H1 (cell line): ENCODE measurements around the gene ANXA2R. TPM values are rescaled to one million over a fixed set of nuclear protein-coding genes. Genes with fewer than 3 reads are reported as not detected.

Experiments used
- CTCF ChIA-PET: fragments of 300-600 bp; sonication (Branson Sonifier 250); formaldehyde crosslinking; loops from one replicate; lab custom pipeline; 2021; ENCODE audit not compliant: partially characterized antibody; lab: Charles Lee
- POLR2A ChIA-PET: fragments of 300-600 bp; sonication (Branson Sonifier 250); formaldehyde crosslinking; loops from one replicate; lab custom pipeline; 2021; ENCODE audit warnings: inconsistent platforms; ENCODE audit not compliant: partially characterized antibody; lab: Charles Lee
- DNase-seq, 2 experiments: peaks; one replicate each; pipeline versions ENCODE4 v3.0.0 to v3.0.0-alpha.2; 2010 to 2022; ENCODE audit warnings: low spot score in 2 of 2, low read depth in 1 of 2, mixed read lengths in 1 of 2
- FAIRE-seq: peaks from 2 replicates; lab custom pipeline; 2011; peaks lifted over from hg19 to GRCh38; lab: Jason Lieb, UNC
- H2AFZ ChIP-seq: 2 replicates; pipeline ENCODE4 v1.8.1; 2012; ENCODE audit warnings: low read length, inconsistent platforms
- H2AK5ac ChIP-seq: 2 replicates; pipeline ENCODE4 v1.6.1; 2013; ENCODE audit warnings: low read depth, low read length
- H2BK120ac ChIP-seq: replicated peaks from 2 replicates; pipeline ENCODE3; 2013; ENCODE audit warnings: low read depth, low read length, inconsistent platforms
- H2BK12ac ChIP-seq: 2 replicates; pipeline ENCODE4 v1.6.1; 2013; ENCODE audit warnings: low read depth, low read length
- H2BK15ac ChIP-seq: 2 replicates; pipeline ENCODE4 v1.6.1; 2013; ENCODE audit warnings: low read length
- H2BK20ac ChIP-seq: 2 replicates; pipeline ENCODE4 v1.6.1; 2013; ENCODE audit warnings: low read length
- H2BK5ac ChIP-seq: 2 replicates; pipeline ENCODE4 v1.6.1; 2013; ENCODE audit warnings: low read depth, low read length
- H3K14ac ChIP-seq: 2 replicates; pipeline ENCODE4 v1.6.1; 2013; ENCODE audit warnings: inconsistent platforms; ENCODE audit not compliant: insufficient read length
- H3K18ac ChIP-seq: 2 replicates; pipeline ENCODE4 v1.6.1; 2013; ENCODE audit warnings: low read length; ENCODE audit errors: extremely low read depth
- H3K23ac ChIP-seq: 2 replicates; pipeline ENCODE4 v1.6.1; 2013; ENCODE audit warnings: inconsistent platforms; ENCODE audit not compliant: insufficient read length
- H3K23me2 ChIP-seq: 2 replicates; pipeline ENCODE4 v1.6.1; 2013; ENCODE audit warnings: low read depth, low read length
- H3K27ac ChIP-seq: 2 replicates; pipeline ENCODE4 v1.6.1; 2011; ENCODE audit warnings: low read depth, low read length, inconsistent platforms
- H3K27me3 ChIP-seq, 4 experiments: replicated peaks in 1 of 4; 1 replicate in 1 of 4; 2 replicates in 3 of 4; pipeline versions ENCODE4 v1.6.1 to v1.8.1; 2011 to 2013; ENCODE audit warnings: low read length in 3 of 4, mild to moderate bottlenecking in 3 of 4, inconsistent platforms in 2 of 4, mixed read lengths in 2 of 4, moderate library complexity in 1 of 4; ENCODE audit not compliant: control insufficient read depth in 3 of 4, insufficient read depth in 3 of 4; ENCODE audit errors: extremely low read depth in 1 of 4
- H3K36me3 ChIP-seq, 4 experiments: 2 replicates each; pipeline versions ENCODE4 v1.6.1 to v1.8.1; 2011 to 2013; ENCODE audit warnings: mild to moderate bottlenecking in 4 of 4, low read length in 3 of 4, moderate library complexity in 2 of 4, control low read depth in 1 of 4, inconsistent platforms in 1 of 4; ENCODE audit not compliant: insufficient read depth in 4 of 4, control insufficient read depth in 2 of 4
- H3K4ac ChIP-seq: replicated peaks from 2 replicates; pipeline ENCODE3; 2013; ENCODE audit warnings: low read length, low read depth, mixed read lengths, inconsistent platforms; ENCODE audit not compliant: insufficient read length
- H3K4me1 ChIP-seq, 4 experiments: replicated peaks in 1 of 4; 1 replicate in 1 of 4; 2 replicates in 3 of 4; pipeline versions ENCODE4 v1.6.1 to v1.8.1; 2011 to 2013; ENCODE audit warnings: low read length in 3 of 4, inconsistent platforms in 2 of 4, mixed read lengths in 1 of 4; ENCODE audit not compliant: insufficient read depth in 4 of 4, control insufficient read depth in 3 of 4
- H3K4me2 ChIP-seq, 2 experiments: 2 replicates each; pipeline versions ENCODE4 v1.6.1 to v1.8.1; 2011 to 2013; ENCODE audit warnings: low read depth in 2 of 2, low read length in 2 of 2, control low read depth in 1 of 2, inconsistent platforms in 1 of 2, mild to moderate bottlenecking in 1 of 2; ENCODE audit not compliant: insufficient read depth in 1 of 2
- H3K4me3 ChIP-seq, 4 experiments: fragments of 200-600, 300-600 bp in 1 of 4; sonication (generic), shearing (Covaris generic), sonication (Bioruptor Twin) in 1 of 4; 2 replicates each; pipeline versions ENCODE4 v1.5.1 to v1.8.1; 2011 to 2016; ENCODE audit warnings: low read length in 4 of 4, low read depth in 3 of 4, control low read depth in 2 of 4, inconsistent platforms in 2 of 4, mild to moderate bottlenecking in 2 of 4, mixed read lengths in 1 of 4, moderate library complexity in 1 of 4; ENCODE audit not compliant: insufficient read depth in 2 of 4; ENCODE audit errors: extremely low read depth in 1 of 4
- H3K56ac ChIP-seq: replicated peaks from 2 replicates; pipeline ENCODE3; 2013; ENCODE audit warnings: low read depth, mild to moderate bottlenecking, mixed read lengths, low read length, inconsistent platforms; ENCODE audit not compliant: insufficient read length
- H3K79me1 ChIP-seq: 2 replicates; pipeline ENCODE4 v1.6.1; 2013; ENCODE audit warnings: low read depth, low read length, control low read depth
- H3K79me2 ChIP-seq, 2 experiments: 2 replicates each; pipeline versions ENCODE4 v1.6.1 to v1.8.1; 2012 to 2013; ENCODE audit warnings: low read length in 2 of 2, mild to moderate bottlenecking in 2 of 2, inconsistent platforms in 1 of 2; ENCODE audit not compliant: insufficient read depth in 2 of 2, control insufficient read depth in 1 of 2
- H3K9ac ChIP-seq, 4 experiments: replicated peaks in 1 of 4; 1 replicate in 1 of 4; 2 replicates in 3 of 4; pipeline versions ENCODE4 v1.6.1 to v1.8.1; 2011 to 2013; ENCODE audit warnings: low read depth in 3 of 4, low read length in 3 of 4, control low read depth in 2 of 4, mild to moderate bottlenecking in 2 of 4, moderate library complexity in 2 of 4, inconsistent platforms in 1 of 4; ENCODE audit errors: extremely low read depth in 1 of 4
- H3K9me3 ChIP-seq, 2 experiments: 2 replicates each; pipeline versions ENCODE4 v1.6.1 to v1.8.1; 2012 to 2013; ENCODE audit warnings: mild to moderate bottlenecking in 2 of 2, moderate library complexity in 2 of 2, control low read depth in 1 of 2, inconsistent platforms in 1 of 2, low read depth in 1 of 2, low read length in 1 of 2, mixed read lengths in 1 of 2; ENCODE audit not compliant: insufficient read depth in 2 of 2
- H4K20me1 ChIP-seq, 2 experiments: replicated peaks in 1 of 2; 2 replicates each; pipeline versions ENCODE3 to v1.8.1; 2011 to 2013; ENCODE audit warnings: inconsistent platforms in 2 of 2, low read length in 2 of 2, mild to moderate bottlenecking in 1 of 2; ENCODE audit not compliant: insufficient read depth in 2 of 2, control insufficient read depth in 1 of 2
- H4K5ac ChIP-seq: 2 replicates; pipeline ENCODE4 v1.6.1; 2013; ENCODE audit warnings: low read length, low read depth, mixed read lengths, inconsistent platforms; ENCODE audit not compliant: insufficient read length
- H4K8ac ChIP-seq: 2 replicates; pipeline ENCODE4 v1.8.0; 2013; ENCODE audit warnings: mild to moderate bottlenecking, moderate library complexity, low read length, inconsistent platforms; ENCODE audit not compliant: insufficient read depth; ENCODE audit errors: extremely low read depth
- H4K91ac ChIP-seq: replicated peaks from 2 replicates; pipeline ENCODE3; 2013; ENCODE audit warnings: low read length, mixed read lengths, inconsistent platforms; ENCODE audit not compliant: insufficient read length
- ASH2L ChIP-seq: fragments of 200-600, 300-600 bp; sonication (generic); IDR thresholded peaks from one replicate; pipeline ENCODE4 v1.7.1; 2017; ENCODE audit warnings: low read length
- ATF3 ChIP-seq: IDR thresholded peaks from 2 replicates; pipeline ENCODE4 v1.6.1; 2011; ENCODE audit warnings: low read depth, mild to moderate bottlenecking, low read length; ENCODE audit not compliant: insufficient read depth
- CHD1 ChIP-seq: IDR thresholded peaks from 2 replicates; pipeline ENCODE4 v1.6.1; 2012; ENCODE audit warnings: low read depth, low read length, improper control_type of control experiment
- CTBP2 ChIP-seq: IDR thresholded peaks from 2 replicates; pipeline ENCODE4 v1.7.0; 2011; ENCODE audit warnings: borderline replicate concordance, mild to moderate bottlenecking, moderate library complexity, mixed read lengths, low read length; ENCODE audit not compliant: insufficient read depth, insufficient read length
- KDM1A ChIP-seq: fragments of 200-600, 300-600 bp; sonication (generic); IDR thresholded peaks from 2 replicates; pipeline ENCODE4 v1.7.1; 2016; ENCODE audit warnings: mild to moderate bottlenecking, low read length, borderline replicate concordance
- PHF8 ChIP-seq: fragments of 200-600 bp; sonication (generic); conservative IDR thresholded peaks from 2 replicates; pipeline ENCODE4 v1.7.1; 2012; ENCODE audit warnings: low read depth, mild to moderate bottlenecking, inconsistent platforms, low read length, moderate library complexity
- RNF2 ChIP-seq: fragments of 200-900, 300-1000 bp; sonication (generic); IDR thresholded peaks from 2 replicates; pipeline ENCODE4 v1.7.1; 2016; ENCODE audit warnings: borderline replicate concordance, low read depth, mild to moderate bottlenecking, antibody characterized with exemption, low read length; ENCODE audit not compliant: poor library complexity, severe bottlenecking; ENCODE audit errors: missing control alignments
- RXRA ChIP-seq: IDR thresholded peaks from 2 replicates; pipeline ENCODE4 v1.6.1; 2011; ENCODE audit warnings: low read depth, mild to moderate bottlenecking, low read length, moderate library complexity; ENCODE audit not compliant: insufficient read depth
- SIN3A ChIP-seq, 2 experiments: IDR thresholded peaks in 1 of 2; conservative IDR thresholded peaks in 1 of 2; 2 replicates each; pipeline ENCODE4 v1.6.1; 2011 to 2012; ENCODE audit warnings: low read length in 2 of 2, improper control_type of control experiment in 1 of 2, low read depth in 1 of 2, mild to moderate bottlenecking in 1 of 2
- YY1 ChIP-seq: IDR thresholded peaks from 2 replicates; pipeline ENCODE4 v1.6.1; 2011; ENCODE audit warnings: low read depth, mild to moderate bottlenecking, low read length
- WGBS, 2 experiments: shearing (Covaris generic) in 1 of 2; methylation state at CpG; one replicate each; pipeline versions ENCODE4 v1.1.6 to v1.1.7; 2013 to 2015; ENCODE audit warnings: low lambda C conversion rate in 2 of 2, mixed read lengths in 2 of 2, inconsistent platforms in 1 of 2, low coverage in 1 of 2, missing lambda C conversion rate in 1 of 2; ENCODE audit not compliant: insufficient replicate concordance in 2 of 2, insufficient coverage in 1 of 2, insufficient read length in 1 of 2; ENCODE audit errors: extremely low coverage in 1 of 2, missing lambda C conversion rate in 1 of 2; 5-methylcytosine and 5-hydroxymethylcytosine counted together
- polyA plus RNA-seq, 7 experiments: library from polyadenylated mRNA; depleted of rRNA in 3 of 7; stranded (reverse) in 5 of 7; unstranded in 2 of 7; fragments of >200 nt in 5 of 7; fragments of 200-250 nt in 2 of 7; gene quantifications; 1 replicate in 5 of 7; 2 replicates in 1 of 7; 4 replicates in 1 of 7; pipeline versions ENCODE4 v1.2.1 to v1.2.3, GENCODE V29; 2011 to 2013; ENCODE audit warnings: missing spikeins in 2 of 7, mixed read lengths in 2 of 7
- total RNA-seq: library from RNA; stranded (reverse); fragmentation: NEBNext Ultra II Directional; extraction: Animal tissue kit (Norgen Biotek cat#: 25700); gene quantifications from 2 replicates; pipeline ENCODE4 v1.2.1, GENCODE V29; 2021

Gene ANXA2R
- total and polyA plus RNA-seq, 2 of the 8 experiments (the other 6 are each of a cell fraction or from before 2014, with no cell fraction given), result 0.08 to 0.17 TPM

DNA sequence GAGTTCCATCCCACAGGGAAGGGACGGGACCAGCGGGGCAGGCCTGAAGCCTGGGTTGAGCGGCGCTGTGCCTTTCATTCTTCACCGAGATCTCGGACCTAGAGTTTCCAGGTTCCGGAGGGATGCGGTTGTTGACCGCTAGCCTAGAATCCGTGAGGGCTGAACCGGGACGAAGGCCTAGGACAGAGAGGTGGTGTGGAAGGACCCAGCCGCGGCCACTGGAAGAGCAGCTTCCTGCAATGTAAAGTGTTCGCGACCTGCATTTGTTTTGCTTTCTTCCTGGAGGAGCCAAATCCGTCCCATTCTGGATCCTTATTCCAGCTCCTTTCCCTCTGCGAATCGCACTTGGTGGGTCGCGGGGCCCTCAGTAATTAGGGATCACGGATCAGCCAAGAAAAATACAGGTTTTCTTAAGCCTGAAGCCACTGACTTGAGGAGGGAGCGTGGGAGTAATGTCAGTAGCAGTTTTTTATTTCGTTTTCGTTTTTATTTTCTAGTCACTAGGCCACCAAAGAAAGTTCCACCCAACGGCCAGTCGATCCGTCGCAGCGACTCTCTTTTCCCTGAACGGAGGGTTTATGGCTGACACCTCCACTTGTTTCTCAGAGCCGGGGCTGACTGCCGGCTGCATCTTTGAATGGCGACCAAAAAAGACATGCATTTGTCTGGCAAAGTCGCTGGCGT is 48.6 kb downstream of the ANXA2R start:
- POLR2A ChIA-PET, result interaction anchor here (0.7 to 1.3 kb wide), 3 partner anchors 9 to 72 kb away, joined by 3 to 4 read pairs (median 3); no protein-coding TSS in a partner anchor
- no peak overlapping the region for H3K27ac ChIP-seq
- WGBS, 2 experiments, result 10% methylated on average over 34 of the region's 36 CpGs; no CpG with 5 or more reads in 1 of the 2 experiments

More for the DNA sequence above, 48.6 kb downstream of the ANXA2R start:
- Histone ChIP-seq H3K4me2 (peak overlapping the region; percentile 72 to 83), H2BK5ac (no peak overlapping the region), H4K91ac (no peak overlapping the region), H4K8ac (peak overlapping the region; percentile 45), H3K4ac (no peak overlapping the region), H2AFZ (no peak overlapping the region), H3K4me3 (peak overlapping the region; percentile 25 to 51 (median 30); a peak in 6 of 8 replicates), H3K36me3 (no peaks in the 10 kb centered on the region; a peak in 1 of 8 replicates), H4K20me1 (peaks cover 3 to 8% of the 10 kb centered on the region in 2 experiments), H2BK15ac (no peak overlapping the region), H2BK12ac (no peak overlapping the region), H4K5ac (no peak overlapping the region), H3K18ac (0 out of 2 replicates have a peak overlapping the region, but pooled peaks have one; percentile 7), H3K9me3 (peaks cover 0 to 12% of the 10 kb centered on the region in 2 experiments; a peak in 2 of 4 replicates), H3K56ac (no peak overlapping the region), H2BK20ac (no peak overlapping the region), H2AK5ac (no peak overlapping the region), H3K79me1 (no peaks in the 10 kb centered on the region), H3K14ac (no peak overlapping the region), H3K79me2 (no peaks in the 10 kb centered on the region), H2BK120ac (no peak overlapping the region), H3K4me1 (peaks cover 3 to 7% (median 4%) of the 10 kb centered on the region in 4 experiments), H3K27me3 (peaks cover 62 to 74% (median 68%) of the 10 kb centered on the region in 4 experiments), H3K23ac (no peak overlapping the region), H3K23me2 (peaks cover 6% of the 10 kb centered on the region; the same call in 1 of the 2 replicates), H3K9ac (no peak overlapping the region)
- CTCF ChIA-PET, result interaction anchor here (0.7 to 2.1 kb wide), 10 partner anchors 9 to 115 kb away, joined by 3 to 7 read pairs (median 3); no protein-coding TSS in a partner anchor
- TF ChIP-seq YY1 (no peak), PHF8 (no peak), ATF3 (no peak), CHD1 (no peak), RXRA (no peak), CTBP2 (peak; percentile 5), RNF2 (peak; percentile 92), SIN3A (conservative IDR thresholded peaks at IDR 0.05 in 1 of 2, IDR thresholded peaks at IDR 0.05 in 1 of 2; ENCODE audit: low read depth in 1 of 2, low read length in 2 of 2) (no peak), ASH2L (no peak), KDM1A (no peak)
- DNase-seq (no peak), FAIRE-seq (no peak)
